ACC112 (cell line): ENCODE measurements around the gene TAOK3.
A peak's percentile ranks its signal among the peaks of the same experiment; 100 is the strongest.

Experiments
- H2AFZ ChIP-seq: fragments of 200-600 bp; sonication (generic); one replicate; pipeline ENCODE4 v1.6.0; 2017; ENCODE audit warnings: antibody characterized with exemption, low read length; ENCODE audit not compliant: unreplicated experiment
- H3K27ac ChIP-seq: fragments of 200-600 bp; sonication (generic); 2 replicates; pipeline ENCODE4 v1.5.1; 2014; ENCODE audit warnings: low read depth, mild to moderate bottlenecking, antibody characterized with exemption, low read length, moderate library complexity
- H3K27me3 ChIP-seq: fragments of 200-600 bp; sonication (generic); 2 replicates; pipeline ENCODE4 v1.6.1; 2014; ENCODE audit warnings: mild to moderate bottlenecking, antibody characterized with exemption, low read length, moderate library complexity, mixed read lengths; ENCODE audit not compliant: insufficient read depth
- H3K36me3 ChIP-seq: fragments of 200-600 bp; sonication (generic); 2 replicates; pipeline ENCODE4 v1.6.1; 2016; ENCODE audit warnings: mild to moderate bottlenecking, antibody characterized with exemption, low read length, moderate library complexity, mixed read lengths; ENCODE audit not compliant: insufficient read depth
- H3K4me1 ChIP-seq: fragments of 200-600 bp; sonication (generic); one replicate; pipeline ENCODE4 v1.6.1; 2016; ENCODE audit warnings: low read length, mixed read lengths; ENCODE audit not compliant: insufficient read depth, unreplicated experiment, control insufficient read depth
- H3K4me3 ChIP-seq: fragments of 200-600 bp; sonication (generic); 2 replicates; pipeline ENCODE4 v1.5.1; 2014; ENCODE audit warnings: mild to moderate bottlenecking, low read depth, low read length
- H3K79me2 ChIP-seq: fragments of 200-600 bp; sonication (generic); one replicate; pipeline ENCODE4 v1.6.0; 2016; ENCODE audit warnings: low read length; ENCODE audit not compliant: control insufficient read depth, unreplicated experiment, insufficient read depth

TAOK3 gene

DNA sequence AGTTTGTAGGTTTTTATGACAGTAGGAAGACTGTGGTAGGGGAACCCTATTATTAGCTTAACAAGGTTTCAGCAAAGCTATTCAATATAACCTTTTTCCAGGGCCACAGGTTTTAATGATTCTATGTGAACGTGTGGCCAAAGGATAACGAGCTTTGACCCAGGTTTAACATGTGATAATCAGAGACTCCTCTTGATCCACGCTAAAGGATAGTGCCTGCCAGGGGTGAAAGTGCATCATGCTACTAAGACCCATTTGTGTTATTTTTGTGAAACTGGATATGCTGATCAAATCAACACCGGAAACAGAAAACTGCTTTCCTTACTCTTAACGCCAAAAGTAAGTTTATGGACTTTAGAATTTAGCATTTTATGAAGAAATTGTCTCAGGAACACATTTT, 909 bp upstream of the TAOK3 start:
- Histone ChIP-seq H2AFZ (peak overlapping the region; percentile 62), H3K36me3 (no peaks in the 10 kb centered on the region), H3K27me3 (no peaks in the 10 kb centered on the region), H3K79me2 (peaks cover 55% of the 10 kb centered on the region), H3K4me3 (peak overlapping the region; percentile 76), H3K4me1 (peaks cover 32% of the 10 kb centered on the region), H3K27ac (peak overlapping the region; percentile 46; the same call in 1 of the 2 replicates)

DNA sequence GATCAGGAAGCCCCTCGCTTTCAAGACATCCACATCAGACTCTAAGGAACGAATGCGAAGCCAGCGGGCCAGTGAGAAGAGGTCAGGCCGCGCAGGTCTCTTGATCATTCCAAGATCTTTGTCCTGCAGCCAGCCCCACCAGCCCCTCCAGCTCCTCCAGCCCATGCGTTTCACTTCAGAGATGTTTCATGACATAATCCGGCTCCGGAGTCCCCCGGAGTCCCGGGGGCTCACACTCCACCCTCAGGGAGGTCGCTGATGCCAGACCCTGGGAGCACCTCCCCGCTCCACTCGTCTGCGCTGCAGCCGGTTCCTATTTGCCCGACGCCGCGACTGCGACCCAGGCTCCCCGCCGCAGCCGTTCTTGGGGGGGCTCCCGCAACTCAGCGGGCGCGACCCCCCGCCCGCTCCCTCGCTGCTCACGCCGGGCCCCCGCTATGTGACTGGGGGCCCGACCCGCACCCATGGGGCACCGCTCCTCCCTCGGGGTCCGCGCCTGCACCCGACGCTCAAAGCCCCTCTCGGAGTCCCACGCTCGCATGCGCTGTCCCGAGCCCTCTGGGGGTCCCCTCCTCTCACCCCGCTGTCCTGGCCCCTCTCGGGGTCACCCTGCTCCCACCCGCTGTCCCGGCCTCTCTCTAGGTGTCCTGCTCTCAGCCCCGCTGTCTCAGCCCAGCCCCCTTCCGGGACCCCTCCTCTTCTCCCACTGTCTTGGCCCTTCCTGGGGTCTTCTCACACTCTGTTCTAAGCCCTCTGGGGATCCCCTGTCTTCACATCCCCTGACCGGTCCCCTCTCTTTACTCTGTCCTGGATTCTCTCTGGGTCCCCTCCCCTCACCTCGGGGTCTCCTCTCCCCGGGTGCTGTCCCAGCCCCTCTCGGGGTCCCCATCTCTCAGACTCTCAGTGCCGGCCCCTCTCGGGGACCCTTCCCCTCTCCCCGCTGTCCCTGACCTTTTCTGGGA, 1.1 kb downstream of the TAOK3 start:
- Histone ChIP-seq H3K27me3 (no peaks in the 10 kb centered on the region), H3K36me3 (no peaks in the 10 kb centered on the region), H3K79me2 (peaks cover 54% of the 10 kb centered on the region), H3K4me3 (peak overlapping the region; percentile 98), H3K4me1 (peaks cover 32% of the 10 kb centered on the region), H2AFZ (peak overlapping the region; percentile 79), H3K27ac (no peak overlapping the region)

DNA sequence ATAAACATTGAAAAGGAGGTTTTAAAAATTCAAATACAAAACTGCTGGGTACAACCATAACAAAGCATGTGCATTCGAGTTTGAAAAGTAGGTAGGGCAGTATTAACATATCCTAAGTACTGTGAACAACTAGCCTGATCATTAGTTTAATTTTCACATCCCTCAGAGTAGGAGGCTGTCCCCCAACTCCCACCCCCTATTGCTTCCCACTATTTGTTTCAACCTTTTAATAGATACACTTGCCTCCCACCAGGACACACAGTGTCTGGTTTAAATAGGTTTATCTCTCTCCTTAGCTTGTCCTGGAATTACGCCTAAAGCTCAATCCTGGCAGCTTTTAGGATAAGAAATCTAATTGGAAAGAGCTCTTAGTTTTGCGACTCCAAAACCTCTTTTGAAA, 2.1 kb downstream of the TAOK3 start:
- Histone ChIP-seq H3K4me1 (peaks cover 28% of the 10 kb centered on the region), H3K27ac (no peak overlapping the region), H3K27me3 (no peaks in the 10 kb centered on the region), H3K36me3 (no peaks in the 10 kb centered on the region), H3K4me3 (peak overlapping the region; percentile 98), H2AFZ (peak overlapping the region; percentile 79), H3K79me2 (peaks cover 51% of the 10 kb centered on the region)

DNA sequence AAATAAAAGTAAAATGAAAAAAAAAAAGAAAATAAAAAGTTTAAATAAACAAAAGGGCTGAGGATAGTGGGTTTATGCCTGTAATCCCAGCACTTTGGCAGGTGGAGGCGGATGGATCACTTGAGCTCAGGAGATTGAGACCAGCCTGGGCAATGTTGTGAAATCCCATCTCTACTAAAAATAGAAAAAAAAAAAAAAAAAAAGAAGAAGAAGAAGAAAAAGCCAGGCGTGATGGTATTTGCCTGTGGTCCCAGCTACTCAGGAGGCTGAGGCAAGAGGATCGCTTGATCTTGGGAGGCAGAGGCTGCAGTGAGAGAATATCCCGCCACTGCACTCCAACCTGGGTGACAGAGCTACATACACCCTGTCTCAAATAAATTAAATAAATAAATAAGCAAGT, 3.9 kb downstream of the TAOK3 start:
- H3K79me2 ChIP-seq: peaks cover 56% of the 10 kb centered on the region

DNA sequence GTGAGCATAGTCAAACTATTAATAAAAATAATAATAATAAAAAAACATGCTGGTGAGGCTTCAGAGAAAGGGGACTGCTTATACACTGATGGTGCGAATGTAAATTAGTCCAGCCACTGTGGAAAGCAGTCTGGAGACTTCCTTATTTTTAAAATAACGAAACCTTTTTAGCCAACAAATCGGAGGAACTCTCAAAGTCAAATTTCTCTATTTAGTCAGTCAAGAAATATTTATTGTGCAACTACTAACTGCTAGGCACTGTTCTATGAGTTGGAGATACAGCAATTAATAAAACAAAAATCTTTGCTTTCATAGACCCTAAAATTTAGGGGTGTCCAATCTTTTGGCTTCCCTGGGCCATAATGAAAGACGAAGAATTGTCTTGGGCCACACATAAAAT, 10.8 kb downstream of the TAOK3 start:
- H3K4me3 ChIP-seq: no peak overlapping the region
- peaks cover 34% of the 10 kb centered on the region for H3K79me2 ChIP-seq
- H3K27ac ChIP-seq: no peak overlapping the region
- H3K36me3 ChIP-seq: no peaks in the 10 kb centered on the region
- H2AFZ ChIP-seq: no peak overlapping the region
- peaks cover 45% of the 10 kb centered on the region for H3K4me1 ChIP-seq
- H3K27me3 ChIP-seq: no peaks in the 10 kb centered on the region

More for the DNA sequence above, 3.9 kb downstream of the TAOK3 start:
- Histone ChIP-seq H3K36me3 (no peaks in the 10 kb centered on the region), H3K4me1 (peaks cover 12% of the 10 kb centered on the region), H3K4me3 (no peak overlapping the region), H2AFZ (no peak overlapping the region), H3K27ac (no peak overlapping the region), H3K27me3 (no peaks in the 10 kb centered on the region)

DNA sequence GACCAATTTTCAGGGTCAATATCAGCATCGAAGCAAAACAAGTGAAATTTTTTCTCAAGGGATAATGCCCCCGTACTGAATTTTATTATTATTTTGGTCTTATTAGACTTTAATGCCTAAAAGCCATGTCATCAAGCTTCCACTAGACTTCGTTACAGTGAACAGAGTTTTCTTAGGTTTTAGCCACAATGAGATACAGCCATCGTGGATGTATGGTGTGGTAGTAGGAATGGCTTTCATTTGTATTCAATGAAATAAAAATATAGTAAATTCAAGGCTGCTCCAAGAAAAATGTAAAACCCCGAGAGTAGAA, 11.7 kb downstream of the TAOK3 start:
- Histone ChIP-seq H3K27ac (peak overlapping the region; percentile 92), H2AFZ (peak overlapping the region; percentile 44), H3K27me3 (no peaks in the 10 kb centered on the region), H3K4me1 (peaks cover 52% of the 10 kb centered on the region), H3K79me2 (peaks cover 30% of the 10 kb centered on the region), H3K36me3 (no peaks in the 10 kb centered on the region), H3K4me3 (peak overlapping the region; percentile 26)

DNA sequence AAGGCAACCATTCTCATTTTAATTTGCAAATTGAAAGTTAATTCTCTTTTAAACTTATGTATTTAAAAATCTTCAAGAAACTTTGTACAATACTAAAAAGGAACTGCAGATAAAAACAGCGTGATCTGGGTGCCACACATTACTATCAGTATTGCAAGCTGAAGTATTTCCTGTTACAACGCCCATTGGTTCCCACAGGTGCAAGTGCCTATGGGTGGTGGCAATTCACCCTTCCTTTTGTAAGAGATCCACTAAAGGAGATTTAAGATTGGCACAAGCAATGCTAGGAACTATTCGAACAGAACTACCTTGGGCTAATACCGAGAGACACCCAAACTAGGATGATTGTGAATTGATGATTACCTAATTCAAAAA, 13.2 kb downstream of the TAOK3 start:
- Histone ChIP-seq H2AFZ (no peak overlapping the region), H3K36me3 (no peaks in the 10 kb centered on the region), H3K4me1 (peaks cover 65% of the 10 kb centered on the region), H3K27ac (peak overlapping the region; percentile 99), H3K79me2 (peaks cover 43% of the 10 kb centered on the region), H3K27me3 (no peaks in the 10 kb centered on the region), H3K4me3 (no peak overlapping the region)

DNA sequence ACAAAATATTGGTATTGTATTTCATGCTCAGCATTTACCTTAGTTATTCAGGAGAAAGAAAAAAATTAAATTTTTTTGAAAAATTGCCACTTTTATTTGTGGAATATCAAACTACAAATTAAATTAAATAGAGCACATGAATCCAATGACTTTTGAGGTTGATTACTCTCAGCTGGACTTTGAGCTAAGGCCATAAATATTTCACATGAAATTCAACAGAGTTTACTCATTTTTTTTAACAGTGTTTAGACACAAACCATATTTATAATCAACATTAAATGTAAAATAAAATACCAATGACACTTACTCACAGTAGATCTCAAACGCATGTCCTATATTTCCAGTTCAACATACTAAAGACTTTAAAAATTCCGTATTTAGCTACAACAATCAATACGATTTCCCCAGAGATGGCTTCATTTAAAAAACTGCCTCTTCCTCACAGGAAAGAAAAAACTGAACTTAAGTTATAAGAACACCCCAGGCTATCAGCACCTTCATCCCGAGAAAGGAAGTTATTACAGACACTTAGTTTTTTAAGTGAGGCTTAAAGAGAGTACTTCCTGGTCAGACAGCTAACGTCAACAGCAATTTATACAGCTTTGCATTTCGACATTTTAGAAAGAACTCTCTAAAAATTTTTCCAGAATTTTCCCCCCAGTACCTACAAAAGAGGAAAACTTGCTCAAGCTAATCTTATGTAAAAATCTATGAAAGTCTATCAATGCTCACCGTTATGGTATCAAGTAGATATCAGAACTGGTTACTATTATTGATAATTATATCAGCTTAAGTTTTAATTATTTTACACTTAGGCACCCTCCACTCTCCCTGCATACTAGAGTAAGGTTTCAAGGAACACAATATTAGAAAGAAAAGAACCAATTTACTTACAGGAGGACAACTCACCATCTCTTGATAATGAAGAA, 13.8 kb downstream of the TAOK3 start:
- Histone ChIP-seq H3K36me3 (peaks cover under 1% of the 10 kb centered on the region; the same call in 1 of the 2 replicates), H3K4me3 (0 out of 2 replicates have a peak overlapping the region, but pooled peaks have one; percentile 17), H2AFZ (no peak overlapping the region), H3K27ac (peak overlapping the region; percentile 99), H3K27me3 (no peaks in the 10 kb centered on the region), H3K4me1 (peaks cover 65% of the 10 kb centered on the region), H3K79me2 (peaks cover 44% of the 10 kb centered on the region)

DNA sequence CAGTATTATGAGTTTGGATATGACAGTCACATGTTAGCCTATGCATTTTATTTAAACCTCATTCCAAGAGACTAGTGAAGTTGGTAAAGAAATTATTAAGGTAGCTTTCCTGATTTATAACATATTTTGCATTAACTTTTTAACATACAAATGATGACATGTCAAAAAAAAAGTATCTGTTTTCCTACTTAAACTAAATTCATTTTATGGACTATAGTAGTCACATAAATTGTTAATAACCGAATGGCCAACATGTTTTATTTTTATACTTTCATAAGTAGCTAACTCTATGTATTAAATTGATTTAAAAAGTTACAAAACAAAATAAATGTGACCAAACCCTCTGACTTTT, 14.7 kb downstream of the TAOK3 start:
- Histone ChIP-seq H3K79me2 (peaks cover 49% of the 10 kb centered on the region), H3K27ac (peak overlapping the region; percentile 99)

DNA sequence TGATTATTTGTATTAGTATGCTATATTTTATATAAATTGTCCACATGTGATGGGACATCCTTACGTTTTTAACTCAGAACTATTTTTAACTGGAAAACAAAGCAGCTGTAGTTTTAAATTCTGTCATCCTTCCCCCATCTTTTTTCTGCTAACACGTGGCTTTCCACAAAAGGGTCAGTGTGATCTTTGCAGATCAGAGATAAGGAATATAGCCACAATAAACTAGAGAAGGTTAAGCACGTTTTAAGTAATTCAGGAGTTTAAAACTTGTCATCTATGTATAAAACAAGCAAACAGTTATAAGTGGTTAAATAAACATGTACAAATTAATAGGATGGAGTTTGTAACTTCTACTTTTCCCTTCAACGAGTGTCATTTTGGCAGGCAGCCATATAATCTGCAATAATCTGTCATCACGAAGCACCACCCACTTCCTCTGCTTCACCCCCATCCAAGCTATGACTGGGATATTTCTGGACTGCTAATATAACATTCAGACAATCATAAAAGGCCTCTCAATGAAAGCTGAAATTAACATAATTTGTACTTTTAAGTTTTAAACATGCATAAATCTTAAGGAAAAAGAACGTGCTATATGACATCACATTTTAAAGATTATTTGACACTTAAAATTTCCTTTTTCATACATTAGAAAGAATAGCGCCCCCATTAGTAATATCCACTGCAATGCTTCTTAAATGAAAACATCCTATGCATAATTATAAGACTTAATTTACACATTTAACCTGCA, 15.3 kb downstream of the TAOK3 start:
- Histone ChIP-seq H2AFZ (no peak overlapping the region), H3K4me3 (peak overlapping the region; percentile 51; the same call in 1 of the 2 replicates), H3K27ac (peak overlapping the region; percentile 99), H3K79me2 (peaks cover 47% of the 10 kb centered on the region), H3K36me3 (peaks cover 5% of the 10 kb centered on the region; the same call in 1 of the 2 replicates), H3K27me3 (no peaks in the 10 kb centered on the region), H3K4me1 (peaks cover 63% of the 10 kb centered on the region)

More for the DNA sequence above, 14.7 kb downstream of the TAOK3 start:
- Histone ChIP-seq H3K36me3 (peaks cover 5% of the 10 kb centered on the region; the same call in 1 of the 2 replicates), H3K4me1 (peaks cover 65% of the 10 kb centered on the region), H3K4me3 (no peak overlapping the region), H2AFZ (no peak overlapping the region), H3K27me3 (no peaks in the 10 kb centered on the region)
